H9 (cell line): Measurements from ENCODE around the gene MMEL1. TPM values are rescaled to one million over a fixed set of nuclear protein-coding genes. Genes with fewer than 3 reads are reported as not detected.
A peak's percentile ranks its signal among the peaks of the same experiment; 100 is the strongest.

Experiments
- DNase-seq: peaks from one replicate; pipeline ENCODE4 v3.0.0-alpha.2; 2017
- H2AFZ ChIP-seq: one replicate; pipeline ENCODE4 v1.6.1; 2013; ENCODE audit warnings: mild to moderate bottlenecking, low read length, control low read depth, moderate library complexity
- H2AK5ac ChIP-seq: 2 replicates; pipeline ENCODE4 v1.6.1; 2013; ENCODE audit warnings: low read length, control low read depth, mixed read lengths; ENCODE audit not compliant: insufficient read length
- H2BK120ac ChIP-seq: one replicate; pipeline ENCODE4 v1.6.1; 2013; ENCODE audit warnings: low read depth, mild to moderate bottlenecking, low read length, control low read depth, inconsistent platforms; ENCODE audit not compliant: poor library complexity, severe bottlenecking
- H2BK12ac ChIP-seq: 2 replicates; pipeline ENCODE4 v1.6.1; 2013; ENCODE audit warnings: low read length, control low read depth, mixed read lengths, low read depth; ENCODE audit not compliant: insufficient read length
- H2BK15ac ChIP-seq: 2 replicates; pipeline ENCODE4 v1.6.1; 2013; ENCODE audit warnings: low read depth, low read length, control low read depth
- H2BK20ac ChIP-seq: one replicate; pipeline ENCODE4 v1.6.1; 2013; ENCODE audit warnings: low read depth, mild to moderate bottlenecking, low read length, control low read depth, inconsistent platforms; ENCODE audit not compliant: poor library complexity, severe bottlenecking
- H2BK5ac ChIP-seq: 2 replicates; pipeline ENCODE4 v1.6.1; 2013; ENCODE audit warnings: low read length, control low read depth, mixed read lengths; ENCODE audit not compliant: insufficient read length
- H3K14ac ChIP-seq: 2 replicates; pipeline ENCODE4 v1.6.1; 2013; ENCODE audit warnings: low read length, control low read depth; ENCODE audit not compliant: insufficient read depth
- H3K18ac ChIP-seq: 2 replicates; pipeline ENCODE4 v1.6.1; 2013; ENCODE audit warnings: low read depth, mild to moderate bottlenecking, mixed read lengths, low read length, control low read depth; ENCODE audit not compliant: insufficient read length
- H3K23ac ChIP-seq: 2 replicates; pipeline ENCODE4 v1.6.1; 2013; ENCODE audit warnings: low read length, control low read depth, mixed read lengths, low read depth; ENCODE audit not compliant: insufficient read length
- H3K23me2 ChIP-seq: 2 replicates; pipeline ENCODE4 v1.6.1; 2013; ENCODE audit warnings: low read depth, mild to moderate bottlenecking, mixed read lengths, low read length, control low read depth; ENCODE audit not compliant: insufficient read length, poor library complexity, severe bottlenecking
- H3K27ac ChIP-seq: 2 replicates; pipeline ENCODE4 v1.5.1; 2013; ENCODE audit warnings: low read length, control low read depth, mixed read lengths, low read depth; ENCODE audit not compliant: insufficient read length
- H3K27me3 ChIP-seq: 2 replicates; pipeline ENCODE4 v1.6.1; 2013; ENCODE audit warnings: low read length, control low read depth, inconsistent platforms; ENCODE audit not compliant: insufficient read depth
- H3K4ac ChIP-seq: 2 replicates; pipeline ENCODE4 v1.6.1; 2013; ENCODE audit warnings: low read depth, mild to moderate bottlenecking, control low read depth, inconsistent platforms, low read length, moderate library complexity
- H3K4me1 ChIP-seq: 2 replicates; pipeline ENCODE4 v1.6.1; 2013; ENCODE audit warnings: low read length, control low read depth, inconsistent platforms; ENCODE audit not compliant: insufficient read depth
- H3K4me2 ChIP-seq: 2 replicates; pipeline ENCODE4 v1.6.1; 2013; ENCODE audit warnings: low read length, control low read depth, mixed read lengths; ENCODE audit not compliant: insufficient read length, insufficient read depth
- H3K56ac ChIP-seq: 2 replicates; pipeline ENCODE4 v1.6.1; 2013; ENCODE audit warnings: low read depth, mild to moderate bottlenecking, mixed read lengths, low read length, control low read depth; ENCODE audit not compliant: insufficient read length
- H3K79me1 ChIP-seq: 2 replicates; pipeline ENCODE4 v1.6.1; 2013; ENCODE audit warnings: low read depth, mild to moderate bottlenecking, moderate library complexity, low read length, control low read depth, inconsistent platforms; ENCODE audit not compliant: insufficient read depth, poor library complexity, severe bottlenecking
- H3K79me2 ChIP-seq: 2 replicates; pipeline ENCODE4 v1.6.1; 2013; ENCODE audit warnings: low read length, control low read depth, inconsistent platforms; ENCODE audit not compliant: insufficient read depth
- H3K9ac ChIP-seq: 2 replicates; pipeline ENCODE4 v1.6.1; 2013; ENCODE audit warnings: low read length, control low read depth, mixed read lengths; ENCODE audit not compliant: insufficient read length; ENCODE audit errors: extremely low read depth
- H3K9me3 ChIP-seq: one replicate; pipeline ENCODE4 v1.6.1; 2013; ENCODE audit warnings: low read depth, low read length, inconsistent platforms; ENCODE audit not compliant: control insufficient read depth
- H3T11ph ChIP-seq: one replicate; pipeline ENCODE4 v1.6.1; 2013; ENCODE audit warnings: mild to moderate bottlenecking, low read length, control low read depth, inconsistent platforms
- H4K20me1 ChIP-seq: one replicate; pipeline ENCODE4 v1.6.1; 2013; ENCODE audit not compliant: control insufficient read depth, insufficient read length, insufficient read depth
- H4K5ac ChIP-seq: 2 replicates; pipeline ENCODE4 v1.6.1; 2013; ENCODE audit warnings: low read depth, mild to moderate bottlenecking, mixed read lengths, low read length, control low read depth; ENCODE audit not compliant: insufficient read length
- H4K8ac ChIP-seq: replicated peaks from 2 replicates; pipeline ENCODE4 v1.6.1; 2013; ENCODE audit warnings: low read length, control low read depth, mixed read lengths, low read depth; ENCODE audit not compliant: insufficient read length
- H4K91ac ChIP-seq: 2 replicates; pipeline ENCODE4 v1.6.1; 2013; ENCODE audit warnings: low read depth, mild to moderate bottlenecking, moderate library complexity, mixed read lengths, low read length, control low read depth; ENCODE audit not compliant: insufficient read length
- H3K27ac Mint-ChIP-seq, 3 experiments: 2 replicates in 2 of 3; 3 replicates in 1 of 3; pipeline ENCODE4 v1.8.0; 2020 to 2021; ENCODE audit warnings: mixed read lengths in 3 of 3, mild to moderate bottlenecking in 1 of 3, moderate library complexity in 1 of 3
- H3K27me3 Mint-ChIP-seq: 2 replicates; pipeline ENCODE4 v1.8.0; 2021; ENCODE audit warnings: low read depth, mild to moderate bottlenecking, moderate library complexity, mixed read lengths
- H3K36me3 Mint-ChIP-seq, 3 experiments: 2 replicates in 2 of 3; 3 replicates in 1 of 3; pipeline ENCODE4 v1.8.0; 2020 to 2021; ENCODE audit warnings: low read depth in 3 of 3, mixed read lengths in 3 of 3; ENCODE audit not compliant: insufficient read depth in 1 of 3
- H3K4me1 Mint-ChIP-seq, 2 experiments: 2 replicates each; pipeline ENCODE4 v1.8.0; 2020; ENCODE audit warnings: mixed read lengths in 2 of 2
- H3K4me3 Mint-ChIP-seq, 2 experiments: 2 replicates in 1 of 2; 3 replicates in 1 of 2; pipeline ENCODE4 v1.8.0; 2020 to 2021; ENCODE audit warnings: mild to moderate bottlenecking in 2 of 2, mixed read lengths in 2 of 2, moderate library complexity in 1 of 2
- H3K9me3 Mint-ChIP-seq, 2 experiments: 2 replicates in 1 of 2; 3 replicates in 1 of 2; pipeline ENCODE4 v1.8.0; 2020; ENCODE audit warnings: mild to moderate bottlenecking in 2 of 2, mixed read lengths in 2 of 2, moderate library complexity in 1 of 2
- CTCF ChIP-seq: fragments of 200-600 bp; sonication (generic); conservative IDR thresholded peaks from 3 replicates; pipeline ENCODE4 v1.8.0; 2021; ENCODE audit warnings: antibody characterized with exemption, mild to moderate bottlenecking
- WGBS: extraction: QIAGEN DNeasy Blood & Tissue Kit; methylation state at CpG from one replicate; pipeline ENCODE4 v1.1.7; 2013; ENCODE audit warnings: missing lambda C conversion rate, low lambda C conversion rate, mixed read lengths; ENCODE audit not compliant: insufficient read length; ENCODE audit errors: extremely low coverage; 5-methylcytosine and 5-hydroxymethylcytosine counted together
- total RNA-seq: library from RNA; stranded (reverse); gene quantifications from 2 replicates; pipeline ENCODE4 v1.2.1, GENCODE V29; 2021

Gene MMEL1
- total RNA-seq, 1 experiment from 2014 or later, result 0.42 TPM

DNA sequence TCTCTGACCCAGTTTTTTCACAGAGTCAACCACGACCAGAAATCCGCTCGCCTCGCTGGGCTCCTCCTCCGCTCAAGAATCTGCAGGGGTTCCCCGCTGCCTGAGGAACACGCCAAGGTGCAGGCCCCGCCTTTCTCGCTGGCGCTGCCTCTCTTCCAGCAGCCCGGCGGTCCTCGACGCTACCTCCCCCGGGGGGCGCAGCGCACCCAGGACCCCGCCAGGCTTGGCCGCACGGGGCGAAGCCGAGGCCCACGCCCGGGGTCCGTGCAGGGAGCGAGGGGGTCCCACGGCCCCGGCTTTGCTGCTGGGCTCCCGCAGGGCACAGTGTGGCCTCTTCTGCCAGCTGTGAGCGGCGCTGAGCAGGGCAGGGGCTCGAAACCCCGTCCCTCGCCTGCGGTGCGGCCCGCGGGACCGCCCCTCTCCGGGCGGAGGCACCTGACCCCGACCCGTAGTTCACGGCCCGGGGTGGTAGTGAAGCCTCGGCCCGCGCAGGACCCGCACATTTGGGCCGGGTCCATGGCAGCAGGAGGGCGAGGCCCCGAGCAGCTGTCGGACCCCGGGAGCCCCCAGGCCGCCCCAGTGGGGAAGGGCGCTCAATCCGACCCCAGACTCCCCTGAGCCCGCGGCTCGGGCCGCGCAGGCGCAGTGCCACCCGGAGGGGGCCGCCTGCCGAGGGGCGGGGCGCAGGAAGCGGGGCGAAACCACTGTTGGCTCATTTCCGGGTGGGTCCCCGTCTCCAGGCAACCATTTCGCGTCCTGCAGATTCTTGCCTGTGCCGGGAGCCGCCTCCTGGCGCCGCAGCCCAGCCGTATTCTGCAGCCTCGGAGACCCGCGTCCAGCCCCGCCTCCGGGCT is 10.0 kb upstream of the MMEL1 start:
- H2BK12ac ChIP-seq, result no peak overlapping the region
- no peak overlapping the region for H2AK5ac ChIP-seq
- peaks cover 13 to 25% of the 10 kb centered on the region in 2 experiments for H3K9me3 Mint-ChIP-seq
- no peak overlapping the region for H2AFZ ChIP-seq
- H3K27me3 Mint-ChIP-seq, result peaks cover 32% of the 10 kb centered on the region
- WGBS, result no CpG with 5 or more reads among the region's 84 CpGs
- peaks cover 1% of the 10 kb centered on the region; the same call in 1 of the 2 replicates for H3K27me3 ChIP-seq
- no peak overlapping the region for H3T11ph ChIP-seq
- H3K18ac ChIP-seq, result no peak overlapping the region
- no peak overlapping the region for H2BK20ac ChIP-seq
- peak; percentile 12; the same call in 1 of the 3 replicates for TF ChIP-seq CTCF
- H3K4me3 Mint-ChIP-seq, result peak overlapping the region; percentile 74 to 86
- H3K36me3 Mint-ChIP-seq, result peaks cover 0 to 6% (median 1%) of the 10 kb centered on the region in 3 experiments; a peak in 2 of 7 replicates
- peaks cover 10% of the 10 kb centered on the region for H3K23me2 ChIP-seq
- H4K91ac ChIP-seq, result no peak overlapping the region
- no peak overlapping the region for H3K4ac ChIP-seq
- no peak overlapping the region for H4K5ac ChIP-seq
- H3K27ac Mint-ChIP-seq, result no peak overlapping the region
- peak overlapping the region; percentile 27 for H3K9ac ChIP-seq
- peak overlapping the region; percentile 53; the same call in 1 of the 2 replicates for H3K14ac ChIP-seq
- H3K79me1 ChIP-seq, result no peaks in the 10 kb centered on the region
- peaks cover 2 to 5% of the 10 kb centered on the region in 2 experiments; a peak in 1 of 4 replicates for H3K4me1 Mint-ChIP-seq
- no peak overlapping the region for H2BK5ac ChIP-seq
- H2BK120ac ChIP-seq, result no peak overlapping the region
- H3K27ac ChIP-seq, result no peak overlapping the region
- H4K8ac ChIP-seq, result no peak overlapping the region
- no peak overlapping the region for H2BK15ac ChIP-seq
- no peak overlapping the region for H3K23ac ChIP-seq
- no peaks in the 10 kb centered on the region for H3K4me1 ChIP-seq
- no peaks in the 10 kb centered on the region for H4K20me1 ChIP-seq
- DNase-seq, result peak; percentile 95
- no peaks in the 10 kb centered on the region for H3K79me2 ChIP-seq
- H3K9me3 ChIP-seq, result peaks cover 4% of the 10 kb centered on the region
- H3K56ac ChIP-seq, result no peak overlapping the region
- H3K4me2 ChIP-seq, result peak overlapping the region; percentile 45
